Fibroblast of pulmonary artery (primary cell): ENCODE measurements around the gene UNC5A.

Experiments
- DNase-seq: peaks from one replicate; pipeline ENCODE4 v3.0.0-alpha.2; 2010; ENCODE audit warnings: low read depth
- H3K4me3 ChIP-seq: replicated peaks from 2 replicates; pipeline ENCODE4 v1.5.1; 2011; ENCODE audit warnings: low read depth, mild to moderate bottlenecking, control low read depth, low read length, moderate library complexity
- CTCF ChIP-seq: IDR thresholded peaks from 2 replicates; pipeline ENCODE4 v1.5.1; 2011; ENCODE audit warnings: mild to moderate bottlenecking, control low read depth, low read length, inconsistent platforms; ENCODE audit errors: missing control alignments

Gene UNC5A

DNA sequence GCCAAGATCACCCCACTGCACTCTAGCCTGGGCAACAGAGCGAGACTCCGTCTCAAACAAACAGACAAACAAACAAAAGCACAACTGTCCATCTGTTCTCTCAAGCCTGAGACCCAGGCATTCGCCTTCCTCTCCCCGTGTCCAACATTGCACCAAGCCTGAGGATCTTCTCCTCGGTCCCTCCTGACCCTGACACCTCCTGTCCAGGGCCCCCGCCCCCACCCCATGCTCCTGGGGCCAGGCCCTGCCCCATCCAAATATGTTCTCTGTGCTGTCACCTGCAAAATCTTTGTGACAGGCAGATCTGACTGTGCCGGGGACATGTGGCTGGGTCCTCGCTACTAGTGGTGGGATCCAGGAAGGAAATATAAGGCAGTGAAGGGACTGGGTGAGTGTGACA lies 33.4 kb upstream of the UNC5A start:
- H3K4me3 ChIP-seq, result no peak overlapping the region
- no peak for DNase-seq
- TF ChIP-seq CTCF, result no peak

DNA sequence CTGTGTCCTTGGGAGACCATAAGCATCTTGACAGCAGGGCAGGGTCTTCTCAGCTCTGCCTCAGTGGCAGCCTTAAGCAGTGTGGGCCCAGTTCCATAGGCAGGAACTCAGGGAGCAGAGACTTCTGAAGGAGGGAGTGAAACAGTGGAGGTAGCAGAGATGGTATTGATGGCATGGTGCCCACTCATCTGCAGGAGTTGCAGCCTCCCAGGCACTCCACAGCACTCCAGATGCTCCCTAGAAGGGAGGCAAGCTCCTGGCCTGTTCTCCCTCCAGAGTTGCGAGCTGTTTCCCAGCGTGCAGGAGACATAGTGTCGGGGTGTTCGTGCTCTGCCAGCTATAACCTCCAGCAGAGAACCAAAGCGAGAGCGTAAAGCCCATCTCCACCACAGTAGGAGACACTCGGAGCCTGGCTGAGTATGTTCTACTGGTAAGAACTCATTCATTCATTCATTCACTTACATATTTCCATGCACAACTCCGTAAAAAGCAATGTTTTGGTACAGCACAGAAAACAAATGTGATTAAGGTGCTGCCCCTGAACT lies 31.4 kb upstream of the UNC5A start:
- H3K4me3 ChIP-seq, result no peak overlapping the region
- DNase-seq, result no peak
- no peak for TF ChIP-seq CTCF

- TF ChIP-seq CTCF, result no peak
- no peak overlapping the region for H3K4me3 ChIP-seq
- DNase-seq, result no peak
Measured at GRCh38 chr5:176779537-176779936, 30.8 kb upstream of the UNC5A start.

- TF ChIP-seq CTCF, result no peak
- DNase-seq, result no peak
- H3K4me3 ChIP-seq, result no peak overlapping the region
Measured at GRCh38 chr5:176780176-176781053, 29.9 kb upstream of the UNC5A start.

- H3K4me3 ChIP-seq, result no peak overlapping the region
- no peak for DNase-seq
- no peak for TF ChIP-seq CTCF
Measured at GRCh38 chr5:176781054-176781375, 29.3 kb upstream of the UNC5A start.

DNA sequence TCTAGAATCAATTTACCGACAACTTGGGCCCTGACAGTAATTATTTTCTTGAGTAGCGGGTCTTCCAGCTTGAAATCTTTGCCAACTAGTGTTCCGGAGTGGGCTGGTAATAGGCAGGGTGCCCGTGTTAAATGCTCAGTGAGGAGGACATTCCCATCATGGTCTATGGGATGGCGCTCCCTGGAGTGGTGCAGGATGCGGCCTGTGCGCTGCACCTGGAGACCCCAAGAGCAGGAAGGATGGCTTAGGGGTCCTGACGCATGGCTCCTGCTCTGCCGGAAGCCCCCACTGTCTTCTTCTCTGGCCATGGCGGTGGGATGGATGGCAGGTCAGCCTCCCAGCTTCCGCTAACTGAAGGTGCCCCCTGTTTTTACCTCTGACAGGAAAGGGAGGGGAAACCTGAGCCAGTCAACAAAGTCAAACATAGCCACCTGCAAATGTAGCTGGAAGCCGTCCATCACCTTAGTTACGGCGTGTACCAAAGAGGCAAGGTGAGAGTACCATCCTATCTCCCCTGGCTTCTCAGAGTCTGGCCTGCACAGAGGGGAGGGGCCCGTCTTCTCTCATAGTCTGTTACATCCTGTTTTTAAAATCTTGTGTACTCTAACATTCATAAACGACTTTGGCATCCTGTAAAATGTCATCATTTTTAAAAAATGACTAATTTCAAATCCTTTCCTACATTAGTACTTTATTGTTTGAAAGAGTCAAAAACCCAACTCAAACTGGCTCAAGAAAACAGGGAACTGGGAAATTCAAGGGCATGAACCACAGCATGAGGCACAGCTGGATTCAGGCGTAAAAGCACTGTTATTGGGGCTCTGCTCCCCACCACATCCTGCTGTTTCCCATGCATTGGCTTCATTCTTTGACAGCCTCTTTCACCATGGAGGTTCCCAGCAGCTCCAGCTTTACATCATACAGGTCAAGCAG lies 28.5 kb upstream of the UNC5A start:
- no peak for TF ChIP-seq CTCF
- DNase-seq, result no peak

More for the DNA sequence above, 28.5 kb upstream of the UNC5A start:
- no peak overlapping the region for H3K4me3 ChIP-seq
